Measurements from ENCODE around the gene ARAP1.

DNA sequence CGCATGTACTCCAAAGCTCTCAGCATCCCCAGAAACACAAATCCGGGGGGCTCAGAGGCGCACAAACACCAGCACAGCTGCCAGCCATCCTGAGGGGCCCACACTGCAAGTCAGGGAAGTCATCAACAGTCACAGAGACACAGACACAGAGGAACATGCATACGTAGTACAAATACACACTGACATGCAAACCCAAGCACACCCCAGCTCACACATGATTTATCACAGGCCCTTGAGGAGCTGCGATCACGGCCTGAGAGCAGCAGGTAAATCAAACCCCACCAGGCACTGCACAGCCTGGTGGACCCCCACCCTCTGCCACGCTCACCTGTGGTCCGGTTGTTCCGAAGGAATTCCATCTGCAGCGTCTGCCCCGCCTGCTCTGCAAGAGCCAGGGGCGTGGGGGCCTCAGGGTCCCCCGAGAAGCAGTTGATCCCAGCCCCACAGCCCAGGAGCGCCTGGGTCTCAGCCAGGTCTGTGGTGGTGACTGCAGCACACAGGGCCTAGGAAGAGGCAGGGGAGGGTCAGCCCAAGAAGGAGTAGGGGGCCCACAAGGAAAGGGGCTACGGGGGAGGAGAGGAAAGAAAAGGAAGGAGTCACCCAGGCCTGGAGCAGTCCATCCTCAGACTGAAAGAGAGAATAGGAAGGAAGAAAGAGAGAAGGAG, 49.5 kb downstream of the ARAP1 start:
- TF ChIP-seq, protein P1, sequence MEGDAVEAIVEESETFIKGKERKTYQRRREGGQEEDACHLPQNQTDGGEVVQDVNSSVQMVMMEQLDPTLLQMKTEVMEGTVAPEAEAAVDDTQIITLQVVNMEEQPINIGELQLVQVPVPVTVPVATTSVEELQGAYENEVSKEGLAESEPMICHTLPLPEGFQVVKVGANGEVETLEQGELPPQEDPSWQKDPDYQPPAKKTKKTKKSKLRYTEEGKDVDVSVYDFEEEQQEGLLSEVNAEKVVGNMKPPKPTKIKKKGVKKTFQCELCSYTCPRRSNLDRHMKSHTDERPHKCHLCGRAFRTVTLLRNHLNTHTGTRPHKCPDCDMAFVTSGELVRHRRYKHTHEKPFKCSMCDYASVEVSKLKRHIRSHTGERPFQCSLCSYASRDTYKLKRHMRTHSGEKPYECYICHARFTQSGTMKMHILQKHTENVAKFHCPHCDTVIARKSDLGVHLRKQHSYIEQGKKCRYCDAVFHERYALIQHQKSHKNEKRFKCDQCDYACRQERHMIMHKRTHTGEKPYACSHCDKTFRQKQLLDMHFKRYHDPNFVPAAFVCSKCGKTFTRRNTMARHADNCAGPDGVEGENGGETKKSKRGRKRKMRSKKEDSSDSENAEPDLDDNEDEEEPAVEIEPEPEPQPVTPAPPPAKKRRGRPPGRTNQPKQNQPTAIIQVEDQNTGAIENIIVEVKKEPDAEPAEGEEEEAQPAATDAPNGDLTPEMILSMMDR (IDR thresholded peaks at IDR 0.05; ENCODE audit: low read length): no peak
- TF ChIP-seq EZH2 (optimal IDR thresholded peaks at IDR 0.05; ENCODE audit: low read depth, low read length) (no peak), EZH2phosphoT487 (IDR thresholded peaks at IDR 0.05; ENCODE audit: low read length) (no peak)
